ENCODE measurements around the gene NRG3. TPM values are rescaled to one million over a fixed set of nuclear protein-coding genes. Genes with fewer than 3 reads are reported as not detected.

NRG3 gene
- total RNA-seq, 1 experiment from 2014 or later = 0.08 TPM

GRCh38 chr10:81873932-81874816 lies 820 bp upstream of the NRG3 start:
- Histone ChIP-seq H3K4me3 (ENCODE audit: low read depth in 2 of 2, low read length in 2 of 2) (peak overlapping the region; percentile 27 to 30; a peak in 3 of 4 replicates), H3K27ac (ENCODE audit: low read length) (no peak overlapping the region), H3K9me3 (ENCODE audit: control insufficient read depth, insufficient read depth, low read depth, low read length) (no peaks in the 10 kb centered on the region), H3K36me3 (ENCODE audit: control insufficient read depth, insufficient read depth, low read length) (no peaks in the 10 kb centered on the region), H3K4me1 (ENCODE audit: control insufficient read depth, insufficient read depth, low read length) (no peaks in the 10 kb centered on the region), H3K27me3 (ENCODE audit: control insufficient read depth, insufficient read depth, low read length) (peaks cover 44% of the 10 kb centered on the region)
- ChIA-PET CTCF (no interaction called here), POLR2A (interaction anchor here (0.6 kb wide), 1 partner anchor 304 kb away, joined by 11 read pairs; no protein-coding TSS in a partner anchor)
- TF ChIP-seq CTCF (IDR thresholded peaks at IDR 0.05) (peak; percentile 21; the same call in 1 of the 2 replicates), TCF7L2 (IDR thresholded peaks at IDR 0.05; ENCODE audit: low read depth, low read length) (no peak)
- DNase-seq (ENCODE audit: low read depth, low spot score) = no peak
- no TSS peak for BruUV-seq (replicated peaks)
- intact Hi-C loops (cut with micrococcal nuclease; ENCODE audit: unreplicated experiment) (no loop called here), in situ Hi-C loops (cut with HindIII; ENCODE audit: low pct_unique_long_range_greater_than_20kb, low sequenced_read_pairs) (no loop called here)
- peak; percentile 85 for ATAC-seq

- intact Hi-C loops (cut with micrococcal nuclease; ENCODE audit: unreplicated experiment) (no loop called here), in situ Hi-C loops (cut with HindIII; ENCODE audit: low pct_unique_long_range_greater_than_20kb, low sequenced_read_pairs) (no loop called here)
- no TSS peak for BruUV-seq (replicated peaks)
- DNase-seq (ENCODE audit: low read depth, low spot score) (no peak), ATAC-seq (no peak)
- no peaks in the 10 kb centered on the region for H3K4me1 ChIP-seq (ENCODE audit: control insufficient read depth, insufficient read depth, low read length)
- no peaks in the 10 kb centered on the region for H3K9me3 ChIP-seq (ENCODE audit: control insufficient read depth, insufficient read depth, low read depth, low read length)
- ChIA-PET POLR2A (no interaction called here), CTCF (no interaction called here)
- no peaks in the 10 kb centered on the region for H3K36me3 ChIP-seq (ENCODE audit: control insufficient read depth, insufficient read depth, low read length)
- H3K27me3 ChIP-seq (ENCODE audit: control insufficient read depth, insufficient read depth, low read length) = peaks cover 47% of the 10 kb centered on the region
- H3K27ac ChIP-seq (ENCODE audit: low read length) = no peak overlapping the region
- H3K4me3 ChIP-seq (ENCODE audit: low read depth in 2 of 2, low read length in 2 of 2) = no peak overlapping the region
- TF ChIP-seq CTCF (IDR thresholded peaks at IDR 0.05) (no peak), TCF7L2 (IDR thresholded peaks at IDR 0.05; ENCODE audit: low read depth, low read length) (no peak), POLR2AphosphoS5 (IDR thresholded peaks at IDR 0.05; ENCODE audit: low read depth, low read length) (no peak)
Observed at GRCh38 chr10:81875467-81876252, 666 bp downstream of the NRG3 start.

- CTCF ChIA-PET = no interaction called here
- no peak for DNase-seq (ENCODE audit: low read depth, low spot score)
- Histone ChIP-seq H3K36me3 (ENCODE audit: control insufficient read depth, insufficient read depth, low read length) (no peaks in the 10 kb centered on the region), H3K4me3 (ENCODE audit: low read depth in 2 of 2, low read length in 2 of 2) (no peak overlapping the region), H3K4me1 (ENCODE audit: control insufficient read depth, insufficient read depth, low read length) (no peaks in the 10 kb centered on the region), H3K27ac (ENCODE audit: low read length) (no peak overlapping the region), H3K27me3 (ENCODE audit: control insufficient read depth, insufficient read depth, low read length) (peaks cover 46% of the 10 kb centered on the region), H3K9me3 (ENCODE audit: control insufficient read depth, insufficient read depth, low read depth, low read length) (no peaks in the 10 kb centered on the region)
- peak; percentile 41; the same call in 1 of the 2 replicates for ATAC-seq
- TF ChIP-seq TCF7L2 (IDR thresholded peaks at IDR 0.05; ENCODE audit: low read depth, low read length) (no peak), SIN3A (IDR thresholded peaks at IDR 0.05; ENCODE audit: borderline replicate concordance, insufficient read depth, low read depth, low read length) (no peak), POLR2AphosphoS5 (IDR thresholded peaks at IDR 0.05; ENCODE audit: low read depth, low read length) (no peak), REST (IDR thresholded peaks at IDR 0.05; ENCODE audit: insufficient read depth in 1 of 2, low read depth in 2 of 2, low read length in 1 of 2) (no peak), CTCF (IDR thresholded peaks at IDR 0.05) (no peak)
- no TSS peak for BruUV-seq (replicated peaks)
- POLR2A ChIA-PET = no interaction called here
- intact Hi-C loops (cut with micrococcal nuclease; ENCODE audit: unreplicated experiment) (no loop called here), in situ Hi-C loops (cut with HindIII; ENCODE audit: low pct_unique_long_range_greater_than_20kb, low sequenced_read_pairs) (no loop called here)
Observed at GRCh38 chr10:81876253-81877077, 1.5 kb downstream of the NRG3 start.

Measured in Panc1 (cell line).